ENCODE measurements around the gene CDC16.

GRCh38 chr13:114318624-114319023 is 83.9 kb downstream of the CDC16 start:
- TF ChIP-seq BHLHE40 (IDR thresholded peaks at IDR 0.05; ENCODE audit: low read depth, low read length) (no peak), CTCF (conservative IDR thresholded peaks at IDR 0.05; ENCODE audit: low read depth, low read length) (no peak)

Data from IMR-90 (cell line).